Smooth muscle cell (in vitro differentiated cells): ENCODE measurements around the gene GSG1L. TPM values are rescaled to one million over a fixed set of nuclear protein-coding genes. Genes with fewer than 3 reads are reported as not detected.
"Not testable (repeated sequence)": the region's sequence is repeated elsewhere in the genome, so short reads cannot be mapped to it uniquely, and the experiment has no call there.

Experiments
- DNase-seq: peaks from one replicate; lab custom pipeline; 2025; ENCODE audit not compliant: unreplicated experiment; lab: John Stamatoyannopoulos, UW
- H2AFZ ChIP-seq: fragments of 200-600 bp; sonication (generic); 2 replicates; pipeline ENCODE4 v1.6.0; 2016; ENCODE audit warnings: antibody characterized with exemption, low read depth, mild to moderate bottlenecking
- H3F3A ChIP-seq: fragments of 200-600 bp; sonication (generic); 2 replicates; pipeline ENCODE4 v1.6.0; 2017; ENCODE audit warnings: antibody characterized with exemption, low read depth
- H3K27ac ChIP-seq: fragments of 200-600 bp; sonication (generic); 2 replicates; pipeline ENCODE4 v1.5.1; 2016; ENCODE audit warnings: low read depth, mild to moderate bottlenecking
- H3K27me3 ChIP-seq: fragments of 200-600 bp; sonication (generic); 2 replicates; pipeline ENCODE4 v1.6.1; 2016; ENCODE audit warnings: low read depth, mild to moderate bottlenecking
- H3K36me3 ChIP-seq: fragments of 200-600 bp; sonication (generic); 2 replicates; pipeline ENCODE4 v1.5.1; 2016; ENCODE audit warnings: low read depth
- H3K4me1 ChIP-seq: fragments of 200-600 bp; sonication (generic); 2 replicates; pipeline ENCODE4 v1.5.1; 2016; ENCODE audit warnings: low read depth
- H3K4me2 ChIP-seq: fragments of 200-600 bp; sonication (generic); 2 replicates; pipeline ENCODE4 v1.6.0; 2016; ENCODE audit warnings: mild to moderate bottlenecking
- H3K4me3 ChIP-seq: fragments of 200-600 bp; sonication (generic); 2 replicates; pipeline ENCODE4 v1.5.1; 2016; ENCODE audit warnings: mild to moderate bottlenecking
- H3K79me2 ChIP-seq: fragments of 200-600 bp; sonication (generic); 2 replicates; pipeline ENCODE4 v1.6.0; 2016; ENCODE audit warnings: low read depth, mild to moderate bottlenecking
- H3K9ac ChIP-seq: fragments of 200-600 bp; sonication (generic); 2 replicates; pipeline ENCODE4 v1.6.0; 2016; ENCODE audit warnings: low read depth
- H3K9me3 ChIP-seq: fragments of 200-600 bp; sonication (generic); replicated peaks from 2 replicates; pipeline ENCODE4 v1.5.1; 2016; ENCODE audit warnings: low read depth
- H4K20me1 ChIP-seq: fragments of 200-600 bp; sonication (generic); 2 replicates; pipeline ENCODE4 v1.6.0; 2016; ENCODE audit warnings: low read depth
- CTCF ChIP-seq: fragments of 200-600 bp; sonication (generic); IDR thresholded peaks from 2 replicates; pipeline ENCODE4 v1.5.1; 2017; ENCODE audit warnings: borderline replicate concordance, mild to moderate bottlenecking, antibody characterized with exemption; ENCODE audit not compliant: insufficient read depth, poor library complexity, severe bottlenecking
- WGBS: methylation state at CpG from one replicate; pipeline ENCODE4 v1.1.7; 2016; ENCODE audit warnings: low lambda C conversion rate; 5-methylcytosine and 5-hydroxymethylcytosine counted together
- polyA plus RNA-seq: library from polyadenylated mRNA; unstranded; fragments of >200 nt; fragmentation: Nextera tagmentation; extraction: Ambion mirVana; gene quantifications from 2 replicates; pipeline ENCODE4 v1.2.1, GENCODE V29; 2016
- total RNA-seq: library from RNA; depleted of rRNA; stranded (reverse); fragments of >200 nt; gene quantifications from 2 replicates; pipeline ENCODE4 v1.2.3, GENCODE V29; 2014

GSG1L gene
- total and polyA plus RNA-seq, 2 experiments from 2014 or later, result 0.31 TPM; not detected in 1

DNA sequence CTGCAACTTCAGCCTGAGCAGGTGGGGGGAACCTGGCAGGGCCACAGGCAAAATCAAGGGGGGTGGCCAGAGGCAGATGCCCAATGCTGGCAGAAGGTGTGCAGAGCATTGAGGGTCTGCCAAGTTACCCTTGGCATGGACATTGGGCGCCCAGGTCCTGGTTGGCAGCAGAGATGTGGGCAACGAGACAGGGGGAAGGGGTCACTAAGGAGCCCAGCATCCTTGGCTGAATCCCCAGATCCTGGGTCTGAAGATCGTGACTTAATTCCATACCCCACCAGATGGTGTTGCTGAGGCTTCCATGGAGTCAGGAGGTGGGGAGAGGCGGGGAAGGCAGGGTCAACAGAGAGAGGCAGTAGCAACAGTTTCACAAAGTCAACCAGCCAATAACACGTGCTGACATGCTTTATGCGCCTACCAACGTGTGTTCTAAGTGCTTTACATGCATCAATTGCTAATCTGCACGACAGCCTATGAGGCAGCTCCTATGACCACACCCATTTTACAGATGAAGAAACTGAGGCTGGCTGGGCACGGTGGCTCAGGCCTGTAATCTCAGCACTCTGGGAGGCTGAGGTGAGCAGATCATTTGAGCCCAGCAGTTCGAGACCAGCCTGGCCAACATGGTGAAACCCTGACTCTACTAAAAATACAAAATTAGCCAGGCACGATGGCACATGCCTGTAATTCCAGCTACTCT, 83.3 kb downstream of the GSG1L start:
- Histone ChIP-seq H3K79me2 (no peaks in the 10 kb centered on the region), H3K4me3 (no peak overlapping the region), H3K27me3 (peaks cover 4% of the 10 kb centered on the region), H3K4me1 (no peaks in the 10 kb centered on the region), H3K4me2 (no peak overlapping the region), H3K9ac (no peak overlapping the region), H3K27ac (no peak overlapping the region), H2AFZ (no peak overlapping the region), H3K36me3 (no peaks in the 10 kb centered on the region), H3F3A (no peaks in the 10 kb centered on the region), H3K9me3 (no peaks in the 10 kb centered on the region), H4K20me1 (no peaks in the 10 kb centered on the region)
- no peak for DNase-seq
- 74% methylated on average over 11 of the region's 11 CpGs for WGBS
- no peak for TF ChIP-seq CTCF

DNA sequence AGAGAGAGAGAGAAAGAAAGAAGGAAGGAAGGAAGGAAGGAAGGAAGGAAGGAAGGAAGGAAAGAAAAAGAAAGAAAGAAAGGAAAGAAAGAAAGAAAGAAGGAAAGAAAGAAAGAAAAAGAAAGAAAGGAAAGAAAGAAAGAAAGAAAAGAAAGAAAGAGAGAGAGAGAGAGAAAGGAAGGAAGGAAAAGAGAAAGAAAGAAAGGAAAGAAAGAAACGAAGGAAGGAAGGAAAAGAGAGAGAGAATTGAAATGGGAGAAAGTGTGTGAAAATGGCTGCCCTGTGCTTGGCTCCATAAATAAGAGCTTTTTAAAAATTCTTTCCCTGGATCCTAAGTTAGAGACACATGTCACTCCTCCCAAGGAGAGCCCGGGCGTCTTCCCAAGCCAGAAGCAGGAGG, 83.8 kb downstream of the GSG1L start:
- H3F3A ChIP-seq, H3K9ac ChIP-seq: not testable (repeated sequence)
- 74% methylated on average over 3 of the region's 3 CpGs for WGBS

GRCh38 chr16:27978876-27979275, 84.6 kb downstream of the GSG1L start:
- 82% methylated on average over 4 of the region's 4 CpGs for WGBS
- H3K4me2 ChIP-seq, result no peak overlapping the region
- H3K79me2 ChIP-seq, result no peaks in the 10 kb centered on the region
- peaks cover 8% of the 10 kb centered on the region for H3K27me3 ChIP-seq
- H3K27ac ChIP-seq, result no peak overlapping the region
- no peaks in the 10 kb centered on the region for H3F3A ChIP-seq
- no peaks in the 10 kb centered on the region for H3K9me3 ChIP-seq
- no peak overlapping the region for H3K4me3 ChIP-seq
- no peaks in the 10 kb centered on the region for H3K4me1 ChIP-seq
- H3K9ac ChIP-seq, result no peak overlapping the region
- DNase-seq, result no peak
- H3K36me3 ChIP-seq, result no peaks in the 10 kb centered on the region
- H4K20me1 ChIP-seq, result no peaks in the 10 kb centered on the region
- TF ChIP-seq CTCF, result no peak
- no peak overlapping the region for H2AFZ ChIP-seq

More for the DNA sequence above, 83.8 kb downstream of the GSG1L start:
- H2AFZ ChIP-seq, H3K27ac ChIP-seq, H4K20me1 ChIP-seq, H3K4me3 ChIP-seq, H3K36me3 ChIP-seq, H3K4me1 ChIP-seq, DNase-seq, H3K4me2 ChIP-seq, H3K9me3 ChIP-seq, H3K79me2 ChIP-seq, H3K27me3 ChIP-seq: not testable (repeated sequence)

DNA sequence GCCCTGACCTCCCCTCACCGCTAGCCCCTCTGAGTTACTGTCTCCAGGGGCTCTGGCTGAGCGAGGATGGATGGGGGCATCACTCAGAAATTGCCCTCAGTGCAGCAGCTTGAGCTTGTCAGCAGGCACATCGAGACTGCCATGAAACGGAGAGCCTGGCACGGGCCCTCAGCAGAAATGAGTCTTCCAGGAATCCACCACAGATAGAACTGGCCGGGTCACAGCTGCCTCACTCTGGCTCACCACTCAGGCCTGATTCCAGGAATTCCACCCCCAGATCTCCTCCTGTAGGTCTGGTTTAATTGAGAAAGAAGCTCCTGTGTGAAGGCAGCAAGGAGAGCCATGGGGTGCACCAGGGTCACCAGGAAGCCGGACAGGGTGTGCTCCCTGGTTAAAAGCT, 85.5 kb downstream of the GSG1L start:
- H3K36me3 ChIP-seq, result no peaks in the 10 kb centered on the region
- H3K9ac ChIP-seq, result no peak overlapping the region
- TF ChIP-seq CTCF, result no peak
- H2AFZ ChIP-seq, result no peak overlapping the region
- H3K27me3 ChIP-seq, result peaks cover 8% of the 10 kb centered on the region
- no peaks in the 10 kb centered on the region for H3K9me3 ChIP-seq
- no peak overlapping the region for H3K4me3 ChIP-seq
- no peaks in the 10 kb centered on the region for H4K20me1 ChIP-seq
- WGBS, result 66% methylated on average over 7 of the region's 7 CpGs
- H3K79me2 ChIP-seq, result no peaks in the 10 kb centered on the region
- H3K27ac ChIP-seq, result no peak overlapping the region
- H3K4me1 ChIP-seq, result no peaks in the 10 kb centered on the region
- no peak for DNase-seq
- H3K4me2 ChIP-seq, result no peak overlapping the region
- no peaks in the 10 kb centered on the region for H3F3A ChIP-seq
